H9 (cell line): ENCODE measurements around the gene CDKAL1. TPM values are rescaled to one million over a fixed set of nuclear protein-coding genes. Genes with fewer than 3 reads are reported as not detected.

Experiments
- DNase-seq: peaks from one replicate; pipeline ENCODE4 v3.0.0-alpha.2; 2017
- H2AFZ ChIP-seq: one replicate; pipeline ENCODE4 v1.6.1; 2013; ENCODE audit warnings: mild to moderate bottlenecking, low read length, control low read depth, moderate library complexity
- H2AK5ac ChIP-seq: 2 replicates; pipeline ENCODE4 v1.6.1; 2013; ENCODE audit warnings: low read length, control low read depth, mixed read lengths; ENCODE audit not compliant: insufficient read length
- H2BK120ac ChIP-seq: one replicate; pipeline ENCODE4 v1.6.1; 2013; ENCODE audit warnings: low read depth, mild to moderate bottlenecking, low read length, control low read depth, inconsistent platforms; ENCODE audit not compliant: poor library complexity, severe bottlenecking
- H2BK12ac ChIP-seq: 2 replicates; pipeline ENCODE4 v1.6.1; 2013; ENCODE audit warnings: low read length, control low read depth, mixed read lengths, low read depth; ENCODE audit not compliant: insufficient read length
- H2BK15ac ChIP-seq: 2 replicates; pipeline ENCODE4 v1.6.1; 2013; ENCODE audit warnings: low read depth, low read length, control low read depth
- H2BK20ac ChIP-seq: one replicate; pipeline ENCODE4 v1.6.1; 2013; ENCODE audit warnings: low read depth, mild to moderate bottlenecking, low read length, control low read depth, inconsistent platforms; ENCODE audit not compliant: poor library complexity, severe bottlenecking
- H2BK5ac ChIP-seq: 2 replicates; pipeline ENCODE4 v1.6.1; 2013; ENCODE audit warnings: low read length, control low read depth, mixed read lengths; ENCODE audit not compliant: insufficient read length
- H3K14ac ChIP-seq: 2 replicates; pipeline ENCODE4 v1.6.1; 2013; ENCODE audit warnings: low read length, control low read depth; ENCODE audit not compliant: insufficient read depth
- H3K18ac ChIP-seq: 2 replicates; pipeline ENCODE4 v1.6.1; 2013; ENCODE audit warnings: low read depth, mild to moderate bottlenecking, mixed read lengths, low read length, control low read depth; ENCODE audit not compliant: insufficient read length
- H3K23ac ChIP-seq: 2 replicates; pipeline ENCODE4 v1.6.1; 2013; ENCODE audit warnings: low read length, control low read depth, mixed read lengths, low read depth; ENCODE audit not compliant: insufficient read length
- H3K23me2 ChIP-seq: 2 replicates; pipeline ENCODE4 v1.6.1; 2013; ENCODE audit warnings: low read depth, mild to moderate bottlenecking, mixed read lengths, low read length, control low read depth; ENCODE audit not compliant: insufficient read length, poor library complexity, severe bottlenecking
- H3K27ac ChIP-seq: 2 replicates; pipeline ENCODE4 v1.5.1; 2013; ENCODE audit warnings: low read length, control low read depth, mixed read lengths, low read depth; ENCODE audit not compliant: insufficient read length
- H3K27me3 ChIP-seq: 2 replicates; pipeline ENCODE4 v1.6.1; 2013; ENCODE audit warnings: low read length, control low read depth, inconsistent platforms; ENCODE audit not compliant: insufficient read depth
- H3K4ac ChIP-seq: 2 replicates; pipeline ENCODE4 v1.6.1; 2013; ENCODE audit warnings: low read depth, mild to moderate bottlenecking, control low read depth, inconsistent platforms, low read length, moderate library complexity
- H3K4me1 ChIP-seq: 2 replicates; pipeline ENCODE4 v1.6.1; 2013; ENCODE audit warnings: low read length, control low read depth, inconsistent platforms; ENCODE audit not compliant: insufficient read depth
- H3K4me2 ChIP-seq: 2 replicates; pipeline ENCODE4 v1.6.1; 2013; ENCODE audit warnings: low read length, control low read depth, mixed read lengths; ENCODE audit not compliant: insufficient read length, insufficient read depth
- H3K56ac ChIP-seq: 2 replicates; pipeline ENCODE4 v1.6.1; 2013; ENCODE audit warnings: low read depth, mild to moderate bottlenecking, mixed read lengths, low read length, control low read depth; ENCODE audit not compliant: insufficient read length
- H3K79me1 ChIP-seq: 2 replicates; pipeline ENCODE4 v1.6.1; 2013; ENCODE audit warnings: low read depth, mild to moderate bottlenecking, moderate library complexity, low read length, control low read depth, inconsistent platforms; ENCODE audit not compliant: insufficient read depth, poor library complexity, severe bottlenecking
- H3K79me2 ChIP-seq: 2 replicates; pipeline ENCODE4 v1.6.1; 2013; ENCODE audit warnings: low read length, control low read depth, inconsistent platforms; ENCODE audit not compliant: insufficient read depth
- H3K9ac ChIP-seq: 2 replicates; pipeline ENCODE4 v1.6.1; 2013; ENCODE audit warnings: low read length, control low read depth, mixed read lengths; ENCODE audit not compliant: insufficient read length; ENCODE audit errors: extremely low read depth
- H3K9me3 ChIP-seq: one replicate; pipeline ENCODE4 v1.6.1; 2013; ENCODE audit warnings: low read depth, low read length, inconsistent platforms; ENCODE audit not compliant: control insufficient read depth
- H3T11ph ChIP-seq: one replicate; pipeline ENCODE4 v1.6.1; 2013; ENCODE audit warnings: mild to moderate bottlenecking, low read length, control low read depth, inconsistent platforms
- H4K20me1 ChIP-seq: one replicate; pipeline ENCODE4 v1.6.1; 2013; ENCODE audit not compliant: control insufficient read depth, insufficient read length, insufficient read depth
- H4K5ac ChIP-seq: 2 replicates; pipeline ENCODE4 v1.6.1; 2013; ENCODE audit warnings: low read depth, mild to moderate bottlenecking, mixed read lengths, low read length, control low read depth; ENCODE audit not compliant: insufficient read length
- H4K8ac ChIP-seq: replicated peaks from 2 replicates; pipeline ENCODE4 v1.6.1; 2013; ENCODE audit warnings: low read length, control low read depth, mixed read lengths, low read depth; ENCODE audit not compliant: insufficient read length
- H4K91ac ChIP-seq: 2 replicates; pipeline ENCODE4 v1.6.1; 2013; ENCODE audit warnings: low read depth, mild to moderate bottlenecking, moderate library complexity, mixed read lengths, low read length, control low read depth; ENCODE audit not compliant: insufficient read length
- H3K27ac Mint-ChIP-seq, 3 experiments: 2 replicates in 2 of 3; 3 replicates in 1 of 3; pipeline ENCODE4 v1.8.0; 2020 to 2021; ENCODE audit warnings: mixed read lengths in 3 of 3, mild to moderate bottlenecking in 1 of 3, moderate library complexity in 1 of 3
- H3K27me3 Mint-ChIP-seq: 2 replicates; pipeline ENCODE4 v1.8.0; 2021; ENCODE audit warnings: low read depth, mild to moderate bottlenecking, moderate library complexity, mixed read lengths
- H3K36me3 Mint-ChIP-seq, 3 experiments: 2 replicates in 2 of 3; 3 replicates in 1 of 3; pipeline ENCODE4 v1.8.0; 2020 to 2021; ENCODE audit warnings: low read depth in 3 of 3, mixed read lengths in 3 of 3; ENCODE audit not compliant: insufficient read depth in 1 of 3
- H3K4me1 Mint-ChIP-seq, 2 experiments: 2 replicates each; pipeline ENCODE4 v1.8.0; 2020; ENCODE audit warnings: mixed read lengths in 2 of 2
- H3K4me3 Mint-ChIP-seq, 2 experiments: 2 replicates in 1 of 2; 3 replicates in 1 of 2; pipeline ENCODE4 v1.8.0; 2020 to 2021; ENCODE audit warnings: mild to moderate bottlenecking in 2 of 2, mixed read lengths in 2 of 2, moderate library complexity in 1 of 2
- H3K9me3 Mint-ChIP-seq, 2 experiments: 2 replicates in 1 of 2; 3 replicates in 1 of 2; pipeline ENCODE4 v1.8.0; 2020; ENCODE audit warnings: mild to moderate bottlenecking in 2 of 2, mixed read lengths in 2 of 2, moderate library complexity in 1 of 2
- CTCF ChIP-seq: fragments of 200-600 bp; sonication (generic); conservative IDR thresholded peaks from 3 replicates; pipeline ENCODE4 v1.8.0; 2021; ENCODE audit warnings: antibody characterized with exemption, mild to moderate bottlenecking
- WGBS: extraction: QIAGEN DNeasy Blood & Tissue Kit; methylation state at CpG from one replicate; pipeline ENCODE4 v1.1.7; 2013; ENCODE audit warnings: missing lambda C conversion rate, low lambda C conversion rate, mixed read lengths; ENCODE audit not compliant: insufficient read length; ENCODE audit errors: extremely low coverage; 5-methylcytosine and 5-hydroxymethylcytosine counted together
- total RNA-seq: library from RNA; stranded (reverse); gene quantifications from 2 replicates; pipeline ENCODE4 v1.2.1, GENCODE V29; 2021

CDKAL1 gene
- total RNA-seq, 1 experiment from 2014 or later: 23.0 TPM

DNA sequence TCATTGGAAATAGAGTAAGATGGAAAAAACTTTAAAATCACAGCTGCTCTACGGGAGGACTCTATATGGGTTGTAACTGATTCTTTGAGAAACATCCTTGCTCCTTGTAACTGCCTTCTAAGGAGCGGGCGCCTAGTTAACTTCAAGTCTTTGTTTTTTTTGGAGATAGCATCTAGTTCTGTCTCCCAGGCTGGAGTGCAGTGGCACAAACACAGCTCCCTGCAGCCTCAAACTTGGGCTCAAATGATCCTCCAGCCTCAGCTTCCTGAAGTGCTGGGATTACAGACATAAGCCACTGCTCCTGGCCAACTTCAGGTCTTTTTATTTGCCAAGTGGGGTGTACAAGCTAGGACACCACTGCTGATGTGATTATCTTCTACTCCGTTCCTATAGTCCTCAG lies 552.9 kb downstream of the CDKAL1 start:
- Mint-ChIP-seq H3K27me3 (no peaks in the 10 kb centered on the region; the same call in 1 of the 2 replicates), H3K4me1 (peaks cover 2 to 3% of the 10 kb centered on the region in 2 experiments), H3K9me3 (no peaks in the 10 kb centered on the region), H3K4me3 (no peak overlapping the region), H3K27ac (no peak overlapping the region), H3K36me3 (no peaks in the 10 kb centered on the region)
- no peak for TF ChIP-seq CTCF
- Histone ChIP-seq H3K79me1 (no peaks in the 10 kb centered on the region), H3K23me2 (no peaks in the 10 kb centered on the region), H4K20me1 (no peaks in the 10 kb centered on the region), H3K23ac (no peak overlapping the region), H2BK5ac (no peak overlapping the region), H3K27ac (no peak overlapping the region), H2BK120ac (no peak overlapping the region), H4K8ac (no peak overlapping the region), H2BK20ac (no peak overlapping the region), H3K79me2 (no peaks in the 10 kb centered on the region), H3K14ac (no peak overlapping the region), H3T11ph (no peak overlapping the region), H4K5ac (no peak overlapping the region), H2AFZ (no peak overlapping the region), H3K4ac (no peak overlapping the region), H3K27me3 (no peaks in the 10 kb centered on the region), H3K9me3 (no peaks in the 10 kb centered on the region), H3K4me2 (no peak overlapping the region), H2BK15ac (no peak overlapping the region), H3K9ac (no peak overlapping the region), H3K18ac (no peak overlapping the region), H2AK5ac (no peak overlapping the region), H2BK12ac (no peak overlapping the region), H3K4me1 (no peaks in the 10 kb centered on the region; the same call in 1 of the 2 replicates), H4K91ac (no peak overlapping the region), H3K56ac (no peak overlapping the region)
- WGBS: no CpG with 5 or more reads among the region's 4 CpGs
- DNase-seq: no peak
